ENCODE measurements around the gene TPRG1L. TPM values are rescaled to one million over a fixed set of nuclear protein-coding genes. Genes with fewer than 3 reads are reported as not detected.
A peak's percentile ranks its signal among the peaks of the same experiment; 100 is the strongest.

Gene TPRG1L
- total RNA-seq, 3 donors from 2014 or later (not counting 1 experiment from before 2014, with no cell fraction given), result 36.2 to 46.7 (median 37.9) TPM

GRCh38 chr1:3645666-3646355, 21.0 kb downstream of the TPRG1L start:
- peaks cover 16% of the 10 kb centered on the region for H3K4me1 ChIP-seq (ENCODE audit: control insufficient read depth, insufficient read depth, low read length)
- DNase-seq (no peak), ATAC-seq (no peak)
- H3K27ac ChIP-seq (ENCODE audit: low read length), result no peak overlapping the region
- TF ChIP-seq CTCF (IDR thresholded peaks at IDR 0.05), result no peak
- H3K27ac Mint-ChIP-seq, result no peak overlapping the region
- no peaks in the 10 kb centered on the region for H3K9me3 Mint-ChIP-seq
- H3K4me1 Mint-ChIP-seq, result peaks cover 27 to 29% of the 10 kb centered on the region in 2 donors
- 95% methylated on average over 27 of the region's 27 CpGs for whole genome bisulfite sequencing (ENCODE audit: insufficient coverage)
- H3K36me3 ChIP-seq (ENCODE audit: control insufficient read depth, insufficient read depth, low read length), result peaks cover 25% of the 10 kb centered on the region
- H3K27me3 Mint-ChIP-seq (ENCODE audit: low read depth in 2 of 2), result peaks cover 3 to 6% of the 10 kb centered on the region in 2 donors
- H3K9me3 ChIP-seq (ENCODE audit: control insufficient read depth, insufficient read depth, low read length), result no peaks in the 10 kb centered on the region
- peaks cover 8% of the 10 kb centered on the region for H3K27me3 ChIP-seq (ENCODE audit: control insufficient read depth, insufficient read depth, low read length)
- H3K4me3 Mint-ChIP-seq, result no peak overlapping the region
- intact Hi-C loops (cut with micrococcal nuclease), result no loop called here
- no peak overlapping the region for H3K4me3 ChIP-seq (ENCODE audit: low read length)
- no peaks in the 10 kb centered on the region for H3K36me3 Mint-ChIP-seq

- H3K4me3 ChIP-seq (ENCODE audit: low read length), result no peak overlapping the region
- H3K27ac ChIP-seq (ENCODE audit: low read length), result no peak overlapping the region
- no peaks in the 10 kb centered on the region for H3K9me3 ChIP-seq (ENCODE audit: control insufficient read depth, insufficient read depth, low read length)
- WGBS (ENCODE audit: insufficient coverage), result 95% methylated on average over 20 of the region's 20 CpGs
- Mint-ChIP-seq H3K4me3 (no peak overlapping the region), H3K27me3 (ENCODE audit: low read depth in 2 of 2) (peaks cover 10 to 11% of the 10 kb centered on the region in 2 donors), H3K9me3 (no peaks in the 10 kb centered on the region), H3K4me1 (peaks cover 29 to 34% of the 10 kb centered on the region in 2 donors), H3K27ac (no peak overlapping the region), H3K36me3 (no peaks in the 10 kb centered on the region)
- no peak for TF ChIP-seq CTCF (IDR thresholded peaks at IDR 0.05)
- H3K27me3 ChIP-seq (ENCODE audit: control insufficient read depth, insufficient read depth, low read length), result peaks cover 16% of the 10 kb centered on the region
- H3K36me3 ChIP-seq (ENCODE audit: control insufficient read depth, insufficient read depth, low read length), result peaks cover 22% of the 10 kb centered on the region
- H3K4me1 ChIP-seq (ENCODE audit: control insufficient read depth, insufficient read depth, low read length), result peaks cover 23% of the 10 kb centered on the region
- DNase-seq (no peak), ATAC-seq (no peak)
- intact Hi-C loops (cut with micrococcal nuclease), result no loop called here
These were observed 21.8 kb downstream of the TPRG1L start for GRCh38 chr1:3646596-3646995.

DNA sequence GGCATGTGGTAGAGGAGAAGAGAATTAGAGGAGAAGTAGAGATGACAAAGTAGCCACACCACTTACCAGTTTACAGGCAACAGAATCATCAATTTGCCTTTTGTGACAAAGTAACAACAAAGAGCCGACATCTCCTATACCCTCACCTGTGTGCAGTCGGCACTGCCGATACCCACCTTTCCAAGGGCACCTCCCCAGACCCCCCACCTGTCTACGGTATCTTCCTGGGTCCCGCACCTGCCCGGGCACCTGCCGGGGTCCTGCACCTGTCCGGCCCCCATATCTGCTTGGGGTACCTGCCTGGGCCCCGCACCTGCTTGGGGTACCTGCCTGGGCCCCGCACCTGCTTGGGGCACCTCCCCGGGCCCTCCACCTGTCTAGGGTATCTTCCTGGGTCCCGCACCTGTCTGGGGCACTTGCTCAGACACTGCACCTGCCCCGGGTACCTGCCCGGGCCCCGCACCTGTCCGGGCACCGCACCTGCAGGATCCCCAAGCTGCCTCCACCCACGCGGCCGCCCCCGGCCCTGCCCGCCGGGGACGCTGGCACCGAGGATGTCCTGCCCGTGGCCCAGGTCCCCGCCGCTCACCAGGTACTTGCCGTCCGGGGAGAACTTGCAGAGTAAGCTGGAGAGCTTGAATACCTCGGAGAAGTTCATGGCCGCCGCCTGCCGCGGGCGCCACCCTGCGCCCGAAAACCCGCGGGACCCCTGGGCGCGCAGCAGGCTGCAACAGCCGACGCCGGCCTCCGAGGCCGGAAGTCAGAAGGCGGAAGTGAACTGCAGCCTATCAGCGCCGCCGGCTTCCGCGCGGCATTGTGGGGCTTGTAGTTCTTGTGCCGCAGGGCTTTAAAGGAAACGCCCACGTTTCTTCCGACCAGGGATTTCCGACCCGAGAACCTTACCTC, 24.8 kb downstream of the TPRG1L start, which contains the start of gene WRAP73:
Gene WRAP73, minus strand, starts transcription at position 762 of the 906 bp plus-strand sequence. Its CDS starts 104 bp downstream, at position 658.
- Mint-ChIP-seq H3K27ac (peak within 1 kb of the TSS; percentile 38 to 72), H3K36me3 (no peaks in the 10 kb centered on the region), H3K4me1 (peaks cover 29 to 34% of the 10 kb centered on the region in 2 donors), H3K27me3 (ENCODE audit: low read depth in 2 of 2) (peaks cover 24 to 26% of the 10 kb centered on the region in 2 donors), H3K4me3 (peak within 1 kb of the TSS; percentile 87), H3K9me3 (no peaks in the 10 kb centered on the region)
- peak; percentile 80 to 95 for DNase-seq
- H3K4me3 ChIP-seq (ENCODE audit: low read length), result peak within 1 kb of the TSS; percentile 78
- ATAC-seq, result peak; percentile 97 to 99 (median 98)
- H3K36me3 ChIP-seq (ENCODE audit: control insufficient read depth, insufficient read depth, low read length), result peaks cover 19% of the 10 kb centered on the region
- WGBS (ENCODE audit: insufficient coverage), result 4% methylated on average over 60 of the region's 60 CpGs
- H3K9me3 ChIP-seq (ENCODE audit: control insufficient read depth, insufficient read depth, low read length), result no peaks in the 10 kb centered on the region
- H3K27ac ChIP-seq (ENCODE audit: low read length), result no peak within 1 kb of the TSS
- intact Hi-C loops (cut with micrococcal nuclease), result no loop called here
- peaks cover 33% of the 10 kb centered on the region for H3K4me1 ChIP-seq (ENCODE audit: control insufficient read depth, insufficient read depth, low read length)
- H3K27me3 ChIP-seq (ENCODE audit: control insufficient read depth, insufficient read depth, low read length), result peaks cover 26% of the 10 kb centered on the region
- TF ChIP-seq CTCF (IDR thresholded peaks at IDR 0.05), result peak; percentile 15

Data from natural killer cell (primary cell).